Activated CD4-positive, alpha-beta T cell treated with anti-CD3 and anti-CD28 coated beads, Interleukin-2, amount 10 ng/mL, durations not matched to agents 7 days and 5 days (primary cell): ENCODE results near the gene WDFY2. TPM values are rescaled to one million over a fixed set of nuclear protein-coding genes. Genes with fewer than 3 reads are reported as not detected.
"Not testable (repeated sequence)": the region's sequence is repeated elsewhere in the genome, so short reads cannot be mapped to it uniquely, and the experiment has no call there.

Source experiments
- CTCF ChIA-PET: fragments of 350-600 bp; sonication (Branson Sonifier 250); formaldehyde crosslinking; loops from one replicate; lab custom pipeline; 2021; ENCODE audit warnings: antibody characterized with exemption; lab: Charles Lee
- POLR2A ChIA-PET: fragments of 350-600 bp; sonication (Branson Sonifier 250); formaldehyde crosslinking; loops from one replicate; lab custom pipeline; 2021; ENCODE audit warnings: antibody characterized with exemption; lab: Charles Lee
- DNase-seq: peaks from one replicate; pipeline ENCODE4 v3.0.0-alpha.2; 2020
- H3K27ac Mint-ChIP-seq: one replicate; pipeline ENCODE4 v1.8.0; 2021; ENCODE audit warnings: mild to moderate bottlenecking, moderate library complexity, mixed read lengths
- H3K27me3 Mint-ChIP-seq: one replicate; pipeline ENCODE4 v1.8.0; 2021; ENCODE audit warnings: mixed read lengths
- H3K36me3 Mint-ChIP-seq: one replicate; pipeline ENCODE4 v1.8.0; 2021; ENCODE audit warnings: low read depth, mixed read lengths
- H3K4me1 Mint-ChIP-seq: one replicate; pipeline ENCODE4 v1.8.0; 2021; ENCODE audit warnings: mixed read lengths
- H3K4me3 Mint-ChIP-seq: one replicate; pipeline ENCODE4 v1.8.0; 2021; ENCODE audit warnings: mild to moderate bottlenecking, moderate library complexity, mixed read lengths
- H3K9me3 Mint-ChIP-seq: one replicate; pipeline ENCODE4 v1.8.0; 2021; ENCODE audit warnings: mixed read lengths
- total RNA-seq, 2 experiments: library from RNA; stranded (reverse); gene quantifications; one replicate each; pipeline ENCODE4 v1.2.3, GENCODE V29; 2021

Gene WDFY2
- total RNA-seq, 2 experiments from 2014 or later, result 10.9 to 12.6 TPM

- H3K9me3 Mint-ChIP-seq, CTCF ChIA-PET, H3K27me3 Mint-ChIP-seq, POLR2A ChIA-PET, H3K36me3 Mint-ChIP-seq, H3K4me3 Mint-ChIP-seq, H3K27ac Mint-ChIP-seq, DNase-seq: not testable (repeated sequence)
- peaks cover 38% of the 10 kb centered on the region for H3K4me1 Mint-ChIP-seq
These were observed 7.7 kb downstream of the WDFY2 start for GRCh38 chr13:51591938-51592337.

- POLR2A ChIA-PET, result no interaction called here
- no peak for DNase-seq
- Mint-ChIP-seq H3K36me3 (peaks cover 2% of the 10 kb centered on the region), H3K27ac (no peak overlapping the region), H3K4me3 (no peak overlapping the region), H3K9me3 (no peaks in the 10 kb centered on the region), H3K4me1 (peaks cover 22% of the 10 kb centered on the region), H3K27me3 (no peaks in the 10 kb centered on the region)
- CTCF ChIA-PET, result interaction anchor here (1.4 kb wide), 1 partner anchor 9 kb away, joined by 4 read pairs; no protein-coding TSS in a partner anchor
These were observed 10.2 kb downstream of the WDFY2 start for GRCh38 chr13:51594432-51594831.

DNA sequence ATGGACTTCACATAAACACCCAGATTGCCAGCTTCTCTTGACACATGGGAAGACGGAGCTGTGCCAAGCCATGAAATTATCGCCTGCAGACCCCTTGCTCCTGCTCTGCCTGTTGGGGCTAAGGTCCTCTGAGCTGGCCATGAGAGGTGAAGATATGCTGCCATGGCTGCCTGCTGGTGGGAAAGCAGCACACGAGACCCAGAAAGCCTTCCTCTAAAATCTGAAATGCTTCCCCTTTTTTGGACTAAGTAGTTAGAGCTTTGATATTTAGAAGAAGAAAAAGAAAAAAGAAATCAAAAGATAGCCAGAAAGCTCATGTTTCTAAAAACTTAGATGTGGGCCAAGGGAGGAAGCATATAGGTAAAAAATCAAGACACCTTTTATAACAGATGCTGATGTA lies 11.2 kb downstream of the WDFY2 start:
- ChIA-PET POLR2A (no interaction called here), CTCF (interaction anchor here (1.4 kb wide), 1 partner anchor 10 kb away, joined by 4 read pairs; no protein-coding TSS in a partner anchor)
- H3K4me3 Mint-ChIP-seq, result no peak overlapping the region
- no peak for DNase-seq
- H3K36me3 Mint-ChIP-seq, result no peaks in the 10 kb centered on the region
- no peak overlapping the region for H3K27ac Mint-ChIP-seq
- no peaks in the 10 kb centered on the region for H3K27me3 Mint-ChIP-seq
- no peaks in the 10 kb centered on the region for H3K9me3 Mint-ChIP-seq
- peaks cover 23% of the 10 kb centered on the region for H3K4me1 Mint-ChIP-seq

DNA sequence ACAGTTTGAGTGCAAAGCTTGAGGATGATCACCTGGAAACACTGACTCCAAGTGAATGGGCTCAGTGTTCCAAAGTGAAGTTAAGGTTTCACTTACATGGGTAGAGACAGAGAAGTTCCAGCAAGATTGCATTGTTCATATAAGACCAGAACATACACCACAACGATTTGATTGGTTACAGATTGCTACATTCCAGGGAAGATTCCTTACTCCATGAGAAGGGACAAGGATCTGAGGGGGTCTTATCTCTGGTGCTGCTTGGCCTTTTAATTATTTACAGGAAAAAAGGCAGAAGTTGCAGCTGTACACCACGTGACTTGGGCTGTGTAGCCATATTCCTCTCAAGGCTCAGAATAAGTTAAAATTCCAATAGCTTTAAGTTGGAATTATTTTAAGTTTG lies 12.3 kb downstream of the WDFY2 start:
- no peak overlapping the region for H3K4me3 Mint-ChIP-seq
- no peaks in the 10 kb centered on the region for H3K36me3 Mint-ChIP-seq
- no peaks in the 10 kb centered on the region for H3K9me3 Mint-ChIP-seq
- peaks cover 14% of the 10 kb centered on the region for H3K4me1 Mint-ChIP-seq
- H3K27ac Mint-ChIP-seq, result no peak overlapping the region
- no peak for DNase-seq
- POLR2A ChIA-PET, result no interaction called here
- no peaks in the 10 kb centered on the region for H3K27me3 Mint-ChIP-seq
- CTCF ChIA-PET, result no interaction called here

- POLR2A ChIA-PET, result no interaction called here
- peaks cover 6% of the 10 kb centered on the region for H3K36me3 Mint-ChIP-seq
- no peak for DNase-seq
- H3K4me1 Mint-ChIP-seq, result peaks cover 12% of the 10 kb centered on the region
- CTCF ChIA-PET, result interaction anchor here (0.6 kb wide), 2 partner anchors 16 to 30 kb away, joined by 3 to 4 read pairs; no protein-coding TSS in a partner anchor
- H3K9me3 Mint-ChIP-seq, result no peaks in the 10 kb centered on the region
- H3K27ac Mint-ChIP-seq, result peak overlapping the region; percentile 27
- H3K27me3 Mint-ChIP-seq, result no peaks in the 10 kb centered on the region
- no peak overlapping the region for H3K4me3 Mint-ChIP-seq
These were observed 15.3 kb downstream of the WDFY2 start for GRCh38 chr13:51599444-51600176.

DNA sequence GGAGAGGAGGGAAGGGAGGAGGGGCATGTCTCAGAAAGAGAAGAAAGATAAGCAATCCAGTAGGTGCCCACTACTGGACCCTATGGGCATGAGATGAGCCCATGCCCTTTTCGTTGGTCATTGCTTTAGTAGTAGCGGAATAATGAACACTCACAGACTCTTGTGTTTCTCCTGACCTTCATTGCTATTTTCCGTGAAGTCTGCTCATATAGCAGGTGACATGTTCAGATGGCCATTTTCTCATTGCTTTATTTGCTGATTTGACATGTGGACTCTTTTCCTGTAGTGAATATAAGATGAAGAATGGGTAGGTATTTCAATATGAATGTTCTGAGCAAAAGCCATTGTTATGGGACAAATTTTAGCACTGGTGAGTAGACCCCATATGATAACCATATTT lies 16.4 kb downstream of the WDFY2 start:
- Mint-ChIP-seq H3K9me3 (no peaks in the 10 kb centered on the region), H3K27me3 (no peaks in the 10 kb centered on the region), H3K4me1 (peaks cover 12% of the 10 kb centered on the region), H3K27ac (no peak overlapping the region), H3K4me3 (no peak overlapping the region), H3K36me3 (peaks cover 6% of the 10 kb centered on the region)
- DNase-seq, result no peak
- ChIA-PET POLR2A (no interaction called here), CTCF (no interaction called here)

GRCh38 chr13:51601601-51602565 lies 17.6 kb downstream of the WDFY2 start:
- CTCF ChIA-PET, result interaction anchor here (2.0 kb wide), 1 partner anchor 12 kb away, joined by 5 read pairs; no protein-coding TSS in a partner anchor
- POLR2A ChIA-PET, result no interaction called here

DNA sequence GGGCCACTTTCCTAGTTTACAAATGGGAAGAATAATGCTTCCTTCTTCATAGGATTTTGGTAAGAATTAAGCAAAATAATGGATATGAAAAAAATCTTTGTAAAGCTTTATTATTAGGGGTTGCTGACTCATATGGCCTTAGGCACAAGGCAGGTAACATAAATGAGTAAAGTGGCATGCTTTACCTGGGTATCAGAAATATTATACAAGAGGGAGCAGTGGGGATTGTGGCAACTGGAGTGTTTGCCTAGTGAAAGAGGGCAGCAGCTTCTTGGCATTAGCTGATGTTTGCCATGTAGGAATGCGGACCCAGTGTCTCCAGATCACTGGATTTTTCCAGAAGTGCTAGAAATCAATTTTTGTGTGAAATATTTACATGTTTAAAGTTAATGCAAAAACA lies 19.5 kb downstream of the WDFY2 start:
- ChIA-PET POLR2A (no interaction called here), CTCF (interaction anchor here (1.1 kb wide), 1 partner anchor 27 kb away, joined by 3 read pairs; no protein-coding TSS in a partner anchor)
- no peaks in the 10 kb centered on the region for H3K9me3 Mint-ChIP-seq
- no peak overlapping the region for H3K27ac Mint-ChIP-seq
- DNase-seq, result no peak
- peaks cover 7% of the 10 kb centered on the region for H3K36me3 Mint-ChIP-seq
- H3K4me3 Mint-ChIP-seq, result no peak overlapping the region
- peaks cover 12% of the 10 kb centered on the region for H3K4me1 Mint-ChIP-seq
- no peaks in the 10 kb centered on the region for H3K27me3 Mint-ChIP-seq

More at GRCh38 chr13:51601601-51602565, 17.6 kb downstream of the WDFY2 start:
- Mint-ChIP-seq H3K4me3 (no peak overlapping the region), H3K36me3 (peaks cover 6% of the 10 kb centered on the region), H3K4me1 (peaks cover 12% of the 10 kb centered on the region), H3K9me3 (no peaks in the 10 kb centered on the region), H3K27ac (no peak overlapping the region), H3K27me3 (no peaks in the 10 kb centered on the region)
- no peak for DNase-seq

GRCh38 chr13:51605698-51606097 lies 21.4 kb downstream of the WDFY2 start:
- Mint-ChIP-seq H3K4me3 (no peak overlapping the region), H3K4me1 (no peaks in the 10 kb centered on the region), H3K36me3 (peaks cover 7% of the 10 kb centered on the region), H3K27ac (no peak overlapping the region), H3K9me3 (no peaks in the 10 kb centered on the region), H3K27me3 (no peaks in the 10 kb centered on the region)
- ChIA-PET POLR2A (no interaction called here), CTCF (no interaction called here)
- DNase-seq, result no peak

- Mint-ChIP-seq H3K27ac (no peak overlapping the region), H3K9me3 (no peaks in the 10 kb centered on the region), H3K4me1 (no peaks in the 10 kb centered on the region), H3K36me3 (peaks cover 4% of the 10 kb centered on the region), H3K4me3 (no peak overlapping the region), H3K27me3 (no peaks in the 10 kb centered on the region)
- POLR2A ChIA-PET, result no interaction called here
- no peak for DNase-seq
- CTCF ChIA-PET, result no interaction called here
These were observed 22.9 kb downstream of the WDFY2 start for GRCh38 chr13:51607165-51607564.

DNA sequence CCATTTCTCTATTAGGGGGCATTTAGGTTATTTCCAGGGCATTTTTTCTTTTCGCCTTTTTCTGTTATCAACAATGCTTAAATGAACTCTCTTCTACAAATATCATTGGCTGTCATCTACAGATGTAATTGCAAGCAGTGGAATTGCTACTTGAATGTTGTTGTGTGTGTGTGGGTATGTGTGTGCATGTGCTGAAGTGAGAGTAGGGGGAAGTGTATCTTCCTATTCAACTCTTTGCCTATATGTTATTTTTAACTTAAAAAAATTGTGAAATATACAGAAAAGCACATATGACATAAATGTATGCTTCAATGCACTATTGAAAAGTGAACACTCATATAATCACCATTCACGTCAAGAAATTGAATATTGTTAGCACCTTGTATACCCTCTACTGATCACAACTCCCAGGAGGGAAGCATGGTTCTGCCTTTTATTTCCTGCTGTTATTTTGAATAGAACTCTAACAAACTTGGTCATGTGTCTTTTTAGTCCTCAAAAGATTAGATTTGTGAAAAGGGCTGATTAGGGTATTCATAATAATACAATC lies 24.7 kb downstream of the WDFY2 start:
- no peak for DNase-seq
- Mint-ChIP-seq H3K9me3 (no peaks in the 10 kb centered on the region), H3K4me3 (no peak overlapping the region), H3K4me1 (no peaks in the 10 kb centered on the region), H3K27ac (no peak overlapping the region), H3K36me3 (peaks cover 1% of the 10 kb centered on the region), H3K27me3 (no peaks in the 10 kb centered on the region)
- ChIA-PET CTCF (no interaction called here), POLR2A (no interaction called here)

DNA sequence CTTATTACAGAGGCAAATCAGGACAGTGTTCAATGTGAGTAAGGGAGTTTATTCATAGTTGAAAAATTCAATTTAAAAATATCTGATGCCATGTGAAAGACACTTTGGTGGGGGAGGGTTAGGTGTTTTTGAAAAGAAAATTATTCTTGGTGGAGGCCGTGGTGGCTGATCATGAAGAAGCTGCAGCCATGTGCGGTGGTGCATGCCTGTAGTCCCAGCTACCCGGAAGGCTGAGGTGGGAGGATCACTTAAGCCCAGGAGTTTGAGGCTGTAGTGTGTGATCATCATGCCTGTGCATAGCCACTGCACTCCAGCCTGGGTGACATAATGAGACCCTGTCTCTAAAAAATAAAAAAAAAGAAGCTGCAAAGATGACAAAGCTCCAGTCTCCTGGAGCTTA lies 28.6 kb downstream of the WDFY2 start:
- no peak for DNase-seq
- ChIA-PET CTCF (interaction anchor here (0.6 to 1.2 kb wide), 3 partner anchors 22 to 837 kb away, joined by 3 to 4 read pairs (median 4); no protein-coding TSS in a partner anchor), POLR2A (interaction anchor here (0.7 kb wide), 1 partner anchor 11 kb away, joined by 3 read pairs; no protein-coding TSS in a partner anchor)
- H3K27ac Mint-ChIP-seq, result no peak overlapping the region
- no peaks in the 10 kb centered on the region for H3K27me3 Mint-ChIP-seq
- peaks cover 9% of the 10 kb centered on the region for H3K4me1 Mint-ChIP-seq
- no peaks in the 10 kb centered on the region for H3K9me3 Mint-ChIP-seq
- no peak overlapping the region for H3K4me3 Mint-ChIP-seq
- no peaks in the 10 kb centered on the region for H3K36me3 Mint-ChIP-seq
